ENCODE data around the gene KDM4C.

The KDM4C gene

DNA sequence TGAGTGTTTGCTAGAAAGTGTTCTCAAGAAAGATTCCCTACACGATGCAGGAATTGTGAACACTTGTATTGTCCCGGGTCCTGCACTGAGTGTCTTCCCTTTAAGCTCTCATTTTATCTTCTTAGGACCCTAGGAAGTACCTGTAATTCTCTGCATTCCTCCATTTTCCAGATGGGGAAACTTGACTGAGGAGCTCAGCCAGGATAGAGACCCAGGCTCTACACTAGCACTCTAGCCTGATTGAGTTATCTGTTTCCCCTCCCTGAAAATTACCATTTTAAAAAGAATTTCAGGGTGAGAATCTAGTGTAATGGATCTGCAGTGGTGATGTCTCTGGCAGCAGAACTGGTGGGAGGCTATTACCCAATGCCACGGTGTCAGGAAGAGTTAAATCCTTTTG lies 453.9 kb downstream of the KDM4C start:
- TF ChIP-seq, protein P1, sequence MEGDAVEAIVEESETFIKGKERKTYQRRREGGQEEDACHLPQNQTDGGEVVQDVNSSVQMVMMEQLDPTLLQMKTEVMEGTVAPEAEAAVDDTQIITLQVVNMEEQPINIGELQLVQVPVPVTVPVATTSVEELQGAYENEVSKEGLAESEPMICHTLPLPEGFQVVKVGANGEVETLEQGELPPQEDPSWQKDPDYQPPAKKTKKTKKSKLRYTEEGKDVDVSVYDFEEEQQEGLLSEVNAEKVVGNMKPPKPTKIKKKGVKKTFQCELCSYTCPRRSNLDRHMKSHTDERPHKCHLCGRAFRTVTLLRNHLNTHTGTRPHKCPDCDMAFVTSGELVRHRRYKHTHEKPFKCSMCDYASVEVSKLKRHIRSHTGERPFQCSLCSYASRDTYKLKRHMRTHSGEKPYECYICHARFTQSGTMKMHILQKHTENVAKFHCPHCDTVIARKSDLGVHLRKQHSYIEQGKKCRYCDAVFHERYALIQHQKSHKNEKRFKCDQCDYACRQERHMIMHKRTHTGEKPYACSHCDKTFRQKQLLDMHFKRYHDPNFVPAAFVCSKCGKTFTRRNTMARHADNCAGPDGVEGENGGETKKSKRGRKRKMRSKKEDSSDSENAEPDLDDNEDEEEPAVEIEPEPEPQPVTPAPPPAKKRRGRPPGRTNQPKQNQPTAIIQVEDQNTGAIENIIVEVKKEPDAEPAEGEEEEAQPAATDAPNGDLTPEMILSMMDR (IDR thresholded peaks at IDR 0.05; ENCODE audit: insufficient read depth, low read length, poor library complexity, severe bottlenecking): no peak
- Histone ChIP-seq H3K27me3 (replicated peaks; ENCODE audit: control insufficient read depth, insufficient read depth, low read length) (no peaks in the 10 kb centered on the region), H3K4me3 (replicated peaks; ENCODE audit: low read depth, low read length) (no peak overlapping the region), H3K36me3 (ENCODE audit: control insufficient read depth, insufficient read depth, low read length) (no peaks in the 10 kb centered on the region)
- DNase-seq (ENCODE audit: extremely low read depth, insufficient read length): no peak

DNA sequence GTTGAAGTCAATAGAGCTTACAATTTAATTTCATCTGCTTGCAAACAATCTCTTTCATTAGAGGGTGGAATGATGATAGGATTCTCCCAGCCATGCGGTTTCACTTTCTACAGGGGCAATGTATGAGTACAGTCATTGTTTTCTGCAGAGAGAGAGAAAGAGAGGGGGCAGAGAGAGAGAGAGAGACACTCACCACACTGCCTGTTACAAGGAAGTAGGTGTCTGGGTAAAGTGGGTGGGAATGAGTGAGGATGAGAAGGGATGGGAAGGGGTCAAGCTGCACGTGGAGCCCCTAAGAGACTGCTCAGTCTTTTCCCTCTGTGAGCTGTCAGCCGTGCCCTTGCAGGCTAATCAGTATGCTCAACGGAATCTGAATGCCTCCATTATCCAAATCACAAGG lies 454.3 kb downstream of the KDM4C start:
- no peaks in the 10 kb centered on the region for H3K27me3 ChIP-seq (replicated peaks; ENCODE audit: control insufficient read depth, insufficient read depth, low read length)
- H3K36me3 ChIP-seq (ENCODE audit: control insufficient read depth, insufficient read depth, low read length): no peaks in the 10 kb centered on the region
- TF ChIP-seq, protein P1 (IDR thresholded peaks at IDR 0.05; ENCODE audit: insufficient read depth, low read length, poor library complexity, severe bottlenecking): no peak
- no peak overlapping the region for H3K4me3 ChIP-seq (replicated peaks; ENCODE audit: low read depth, low read length)
- DNase-seq (ENCODE audit: extremely low read depth, insufficient read length): no peak

DNA sequence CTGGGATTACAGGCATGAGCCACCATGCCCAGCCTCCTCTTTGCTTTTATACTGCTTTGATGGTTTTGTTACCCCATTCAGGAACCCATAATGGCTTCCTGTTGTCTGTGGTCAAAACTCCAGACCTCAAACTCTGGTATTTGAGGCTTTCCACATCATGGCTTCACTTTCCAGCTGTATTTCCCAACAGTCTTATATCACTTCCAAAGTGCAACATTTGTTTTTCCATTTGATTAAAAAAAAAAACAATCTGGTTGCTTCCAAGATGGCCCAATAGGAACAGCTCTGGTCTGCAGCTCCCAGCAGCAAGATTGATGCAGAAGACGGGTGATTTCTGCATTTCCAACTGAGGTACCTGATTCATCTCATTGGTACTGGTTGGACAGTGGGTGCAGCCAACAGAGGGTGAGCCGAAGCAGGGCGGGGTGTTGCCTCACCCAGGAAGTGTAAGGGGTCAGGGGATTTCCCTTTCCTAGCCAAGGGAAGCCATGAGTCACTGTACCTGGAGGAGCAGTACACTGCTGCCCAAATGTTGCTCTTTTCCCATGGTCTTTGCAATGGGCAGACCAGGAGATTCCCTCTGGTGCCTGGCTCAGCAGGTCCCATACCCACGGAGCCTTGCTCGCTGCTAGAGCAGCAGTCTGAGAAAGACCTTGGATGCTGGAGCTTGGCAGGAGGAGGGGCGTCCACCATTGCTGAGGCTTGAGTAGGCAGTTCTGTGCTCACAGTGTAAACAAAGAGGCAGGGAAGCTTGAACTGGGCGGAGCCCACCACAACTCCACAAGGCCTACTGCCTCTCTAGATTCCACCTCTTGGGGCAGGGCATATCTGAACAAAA lies 458.4 kb downstream of the KDM4C start:
- no peak for DNase-seq (ENCODE audit: extremely low read depth, insufficient read length)

DNA sequence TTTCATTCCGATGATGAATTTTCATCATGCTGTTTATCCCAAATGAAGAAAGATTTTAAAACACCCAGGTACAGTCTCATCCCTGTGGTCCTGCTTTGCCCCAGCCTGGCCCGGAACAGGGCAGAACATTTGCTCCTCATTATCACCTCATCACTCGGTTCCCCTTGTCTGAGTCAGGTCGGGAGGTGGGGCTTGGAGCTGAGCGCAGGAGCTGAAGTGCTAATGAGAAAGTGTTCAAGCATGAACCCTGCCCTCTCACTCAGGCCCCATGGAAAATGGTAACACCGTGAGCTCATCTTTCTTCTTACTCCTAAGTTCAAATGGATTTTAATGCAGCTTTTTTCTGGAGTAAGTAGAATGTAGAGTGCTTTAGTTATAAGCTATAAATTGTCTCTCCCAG lies 466.2 kb downstream of the KDM4C start:
- no peaks in the 10 kb centered on the region for H3K36me3 ChIP-seq (ENCODE audit: control insufficient read depth, insufficient read depth, low read length)
- DNase-seq (ENCODE audit: extremely low read depth, insufficient read length): no peak
- H3K27me3 ChIP-seq (replicated peaks; ENCODE audit: control insufficient read depth, insufficient read depth, low read length): no peaks in the 10 kb centered on the region
- H3K4me3 ChIP-seq (replicated peaks; ENCODE audit: low read depth, low read length): no peak overlapping the region
- TF ChIP-seq, protein P1 (IDR thresholded peaks at IDR 0.05; ENCODE audit: insufficient read depth, low read length, poor library complexity, severe bottlenecking): no peak

More for the DNA sequence above, 458.4 kb downstream of the KDM4C start:
- Histone ChIP-seq H3K27me3 (replicated peaks; ENCODE audit: control insufficient read depth, insufficient read depth, low read length) (no peaks in the 10 kb centered on the region), H3K4me3 (replicated peaks; ENCODE audit: low read depth, low read length) (no peak overlapping the region), H3K36me3 (ENCODE audit: control insufficient read depth, insufficient read depth, low read length) (no peaks in the 10 kb centered on the region)
- TF ChIP-seq, protein P1 (IDR thresholded peaks at IDR 0.05; ENCODE audit: insufficient read depth, low read length, poor library complexity, severe bottlenecking): no peak

Measured in GM06990 (cell line).